Tibial nerve (tissue), 4 donors: ENCODE data around the gene FBLIM1.

ENCODE experiments used
- EP300 ChIP-seq, 2 donors: sonication (generic); formaldehyde crosslinking; IDR thresholded peaks; one replicate each; pipeline ENCODE4 v1.6.1; 2017; ENCODE audit warnings: antibody characterized with exemption in 2 of 2, mild to moderate bottlenecking in 1 of 2
- POLR2A ChIP-seq, 2 donors: fragments of 450-650 bp; IDR thresholded peaks; one replicate each; pipeline ENCODE4 v1.6.1; 2017; ENCODE audit warnings: antibody characterized with exemption in 2 of 2, mild to moderate bottlenecking in 2 of 2, moderate library complexity in 2 of 2
- TF ChIP-seq, protein P1 (sequence below), 5 experiments: fragments of 200-600 bp in 3 of 5; fragments of 450-650 bp in 2 of 5; sonication (generic) in 3 of 5; IDR thresholded peaks; one replicate each; pipeline ENCODE4 v1.5.1; 2016 to 2019; ENCODE audit warnings: antibody characterized with exemption in 5 of 5, mild to moderate bottlenecking in 3 of 5, moderate library complexity in 2 of 5

DNA sequence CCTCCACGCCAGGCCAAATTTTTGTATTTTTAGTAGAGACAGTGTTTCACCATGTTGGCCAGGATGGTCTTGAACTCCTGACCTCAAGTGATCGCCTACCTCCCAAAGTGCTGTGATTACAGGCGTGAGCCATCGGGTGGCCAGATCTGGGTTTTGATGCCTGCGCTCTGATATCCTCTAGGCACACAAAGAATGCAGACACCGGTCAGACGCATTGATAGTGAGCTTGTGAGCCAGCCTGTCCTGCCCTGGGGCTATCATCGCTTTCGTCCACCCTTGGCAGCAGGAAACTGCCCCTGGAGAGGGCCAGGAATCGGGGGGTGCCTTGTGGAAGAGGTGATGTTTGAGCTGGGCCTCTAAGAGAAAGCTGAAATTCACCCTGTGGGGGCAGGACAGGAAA lies 4.0 kb downstream of the FBLIM1 start:
- TF ChIP-seq EP300 (IDR thresholded peaks at IDR 0.05) (no peak), POLR2A (IDR thresholded peaks at IDR 0.05) (no peak)
- TF ChIP-seq, protein P1, sequence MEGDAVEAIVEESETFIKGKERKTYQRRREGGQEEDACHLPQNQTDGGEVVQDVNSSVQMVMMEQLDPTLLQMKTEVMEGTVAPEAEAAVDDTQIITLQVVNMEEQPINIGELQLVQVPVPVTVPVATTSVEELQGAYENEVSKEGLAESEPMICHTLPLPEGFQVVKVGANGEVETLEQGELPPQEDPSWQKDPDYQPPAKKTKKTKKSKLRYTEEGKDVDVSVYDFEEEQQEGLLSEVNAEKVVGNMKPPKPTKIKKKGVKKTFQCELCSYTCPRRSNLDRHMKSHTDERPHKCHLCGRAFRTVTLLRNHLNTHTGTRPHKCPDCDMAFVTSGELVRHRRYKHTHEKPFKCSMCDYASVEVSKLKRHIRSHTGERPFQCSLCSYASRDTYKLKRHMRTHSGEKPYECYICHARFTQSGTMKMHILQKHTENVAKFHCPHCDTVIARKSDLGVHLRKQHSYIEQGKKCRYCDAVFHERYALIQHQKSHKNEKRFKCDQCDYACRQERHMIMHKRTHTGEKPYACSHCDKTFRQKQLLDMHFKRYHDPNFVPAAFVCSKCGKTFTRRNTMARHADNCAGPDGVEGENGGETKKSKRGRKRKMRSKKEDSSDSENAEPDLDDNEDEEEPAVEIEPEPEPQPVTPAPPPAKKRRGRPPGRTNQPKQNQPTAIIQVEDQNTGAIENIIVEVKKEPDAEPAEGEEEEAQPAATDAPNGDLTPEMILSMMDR (IDR thresholded peaks at IDR 0.05), result no peak
